Measurements from ENCODE around the gene FIBP. TPM values are rescaled to one million over a fixed set of nuclear protein-coding genes. Genes with fewer than 3 reads are reported as not detected.

FIBP gene
- total and polyA plus RNA-seq, 2 donors (not counting 3 experiments of a cell fraction or from before 2014, with no cell fraction given) = 105 to 162 TPM

DNA sequence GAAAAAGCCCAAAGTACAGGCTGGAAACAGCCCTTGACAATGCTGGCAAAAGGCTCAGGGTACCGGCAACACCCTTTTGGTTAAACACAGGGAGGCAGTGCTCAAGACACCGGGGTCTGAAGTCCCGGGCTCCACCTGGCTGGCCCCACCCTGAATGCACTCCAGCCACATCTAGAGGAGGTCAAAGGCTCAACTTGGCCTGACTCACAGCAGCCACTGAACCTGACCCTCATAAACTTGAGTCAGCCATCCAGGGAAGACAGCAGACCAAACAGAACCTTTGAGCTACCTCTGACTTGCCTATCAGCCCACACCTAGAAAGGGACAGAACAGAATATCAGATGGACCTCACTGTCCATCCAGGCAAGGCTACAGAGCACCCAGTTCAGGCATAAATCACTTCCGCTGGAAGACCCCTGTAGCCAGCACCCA, 34.1 kb downstream of the FIBP start:
- Histone ChIP-seq H3K4me2 (ENCODE audit: insufficient read depth, low read length) (no peak overlapping the region), H3K9me1 (replicated peaks; ENCODE audit: control insufficient read depth, extremely low read depth, insufficient read depth, low read length) (no peaks in the 10 kb centered on the region), H3K4me3 (replicated peaks in 1 of 3; ENCODE audit: insufficient read depth in 1 of 3, low read depth in 1 of 3, low read length in 3 of 3) (no peak overlapping the region), H3K9me3 (replicated peaks; ENCODE audit: control insufficient read depth, insufficient read depth, low read length) (no peaks in the 10 kb centered on the region), H3K9ac (replicated peaks; ENCODE audit: extremely low read depth, insufficient read depth, low read length) (no peak overlapping the region), H3K27me3 (ENCODE audit: control insufficient read depth in 2 of 2, insufficient read depth in 2 of 2, low read length in 2 of 2) (no peaks in the 10 kb centered on the region), H3K27ac (ENCODE audit: insufficient read depth, low read depth, low read length) (no peak overlapping the region), H3K4me1 (ENCODE audit: control insufficient read depth, extremely low read depth, insufficient read depth, low read length) (peaks cover 21% of the 10 kb centered on the region), H3K36me3 (ENCODE audit: control insufficient read depth in 2 of 2, extremely low read depth in 1 of 2, insufficient read depth in 2 of 2, low read length in 2 of 2) (peaks cover 36 to 44% of the 10 kb centered on the region in 2 experiments), H2AFZ (ENCODE audit: low read depth, low read length) (no peak overlapping the region), H3K79me2 (ENCODE audit: control insufficient read depth, insufficient read depth, low read length) (peaks cover 49% of the 10 kb centered on the region), H4K20me1 (replicated peaks; ENCODE audit: control insufficient read depth, extremely low read depth, insufficient read depth, low read length) (peaks cover 9% of the 10 kb centered on the region)
- FAIRE-seq = no peak
- CTCF ChIA-PET = no interaction called here
- no peak for DNase-seq (ENCODE audit: low read depth, low spot score)
- dilution Hi-C loops (cut with MboI; ENCODE audit: extremely low pct_ligation_motif_present, low sequenced_read_pairs) (no loop called here), intact Hi-C loops (cut with micrococcal nuclease) (no loop called here)
- BruUV-seq (replicated peaks) = no TSS peak
- POLR2A ChIA-PET = no interaction called here
- TF ChIP-seq JUN (IDR thresholded peaks at IDR 0.05; ENCODE audit: borderline replicate concordance, insufficient read depth, insufficient read length, low read depth) (no peak), POLR2AphosphoS5 (IDR thresholded peaks at IDR 0.05; ENCODE audit: insufficient read depth, low read depth, low read length) (no peak), POLR2A (IDR thresholded peaks at IDR 0.05; ENCODE audit: low read depth, low read length) (no peak), EZH2 (IDR thresholded peaks at IDR 0.05; ENCODE audit: borderline replicate concordance, low read depth, low read length, severe bottlenecking) (no peak), MYC (IDR thresholded peaks at IDR 0.05; ENCODE audit: low read depth, low read length) (no peak), FOS (IDR thresholded peaks at IDR 0.05; ENCODE audit: borderline replicate concordance, insufficient read depth, low read length) (no peak), GATA2 (IDR thresholded peaks at IDR 0.05; ENCODE audit: insufficient read depth, insufficient read length, low read depth, low read length) (no peak)
- TF ChIP-seq, protein P1, sequence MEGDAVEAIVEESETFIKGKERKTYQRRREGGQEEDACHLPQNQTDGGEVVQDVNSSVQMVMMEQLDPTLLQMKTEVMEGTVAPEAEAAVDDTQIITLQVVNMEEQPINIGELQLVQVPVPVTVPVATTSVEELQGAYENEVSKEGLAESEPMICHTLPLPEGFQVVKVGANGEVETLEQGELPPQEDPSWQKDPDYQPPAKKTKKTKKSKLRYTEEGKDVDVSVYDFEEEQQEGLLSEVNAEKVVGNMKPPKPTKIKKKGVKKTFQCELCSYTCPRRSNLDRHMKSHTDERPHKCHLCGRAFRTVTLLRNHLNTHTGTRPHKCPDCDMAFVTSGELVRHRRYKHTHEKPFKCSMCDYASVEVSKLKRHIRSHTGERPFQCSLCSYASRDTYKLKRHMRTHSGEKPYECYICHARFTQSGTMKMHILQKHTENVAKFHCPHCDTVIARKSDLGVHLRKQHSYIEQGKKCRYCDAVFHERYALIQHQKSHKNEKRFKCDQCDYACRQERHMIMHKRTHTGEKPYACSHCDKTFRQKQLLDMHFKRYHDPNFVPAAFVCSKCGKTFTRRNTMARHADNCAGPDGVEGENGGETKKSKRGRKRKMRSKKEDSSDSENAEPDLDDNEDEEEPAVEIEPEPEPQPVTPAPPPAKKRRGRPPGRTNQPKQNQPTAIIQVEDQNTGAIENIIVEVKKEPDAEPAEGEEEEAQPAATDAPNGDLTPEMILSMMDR (IDR thresholded peaks at IDR 0.05; ENCODE audit: extremely low read depth in 1 of 2, insufficient read depth in 1 of 2, low read depth in 1 of 2, low read length in 2 of 2) = no peak
- TF ChIP-seq, protein P2, sequence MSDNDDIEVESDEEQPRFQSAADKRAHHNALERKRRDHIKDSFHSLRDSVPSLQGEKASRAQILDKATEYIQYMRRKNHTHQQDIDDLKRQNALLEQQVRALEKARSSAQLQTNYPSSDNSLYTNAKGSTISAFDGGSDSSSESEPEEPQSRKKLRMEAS (IDR thresholded peaks at IDR 0.05; ENCODE audit: insufficient read depth, insufficient read length) = no peak
